HG03097 (cell line): ENCODE data around the gene GPD2.
"Not testable (repeated sequence)": the region's sequence is repeated elsewhere in the genome, so short reads cannot be mapped to it uniquely, and the experiment has no call there.

Experiments used
- ATAC-seq: cut with Tn5 transposase; IDR thresholded peaks from one replicate; pipeline ENCODE4 v1.9.1; 2021; ENCODE audit not compliant: unreplicated experiment, low FRiP score

Gene GPD2

DNA sequence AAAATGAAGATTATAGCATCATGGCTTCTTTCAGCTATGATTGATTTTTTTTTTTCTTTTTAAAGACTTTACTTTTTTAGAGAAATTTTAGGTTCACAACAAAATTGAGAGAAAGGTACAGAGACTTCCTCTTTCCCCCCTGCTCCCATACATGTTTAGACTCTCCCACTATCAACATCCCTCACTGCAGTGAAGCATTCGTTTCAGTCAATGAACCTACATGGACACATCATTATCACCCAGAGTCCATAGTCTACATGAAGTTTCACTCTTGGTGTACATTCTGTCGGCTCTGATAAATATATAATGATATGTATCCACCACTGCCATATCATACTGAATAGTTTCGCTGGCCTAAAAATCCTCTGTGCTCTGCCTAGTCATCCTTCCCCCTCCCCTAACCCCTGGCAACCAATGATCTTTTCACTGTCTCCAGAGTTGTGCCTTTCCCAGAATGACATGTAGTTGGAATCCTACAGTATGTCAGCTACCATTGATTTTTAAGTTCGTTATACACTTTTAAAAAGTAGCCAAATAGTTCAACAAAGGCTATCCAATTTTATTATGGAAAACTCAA, 86.8 kb downstream of the GPD2 start:
- ATAC-seq, result no peak

DNA sequence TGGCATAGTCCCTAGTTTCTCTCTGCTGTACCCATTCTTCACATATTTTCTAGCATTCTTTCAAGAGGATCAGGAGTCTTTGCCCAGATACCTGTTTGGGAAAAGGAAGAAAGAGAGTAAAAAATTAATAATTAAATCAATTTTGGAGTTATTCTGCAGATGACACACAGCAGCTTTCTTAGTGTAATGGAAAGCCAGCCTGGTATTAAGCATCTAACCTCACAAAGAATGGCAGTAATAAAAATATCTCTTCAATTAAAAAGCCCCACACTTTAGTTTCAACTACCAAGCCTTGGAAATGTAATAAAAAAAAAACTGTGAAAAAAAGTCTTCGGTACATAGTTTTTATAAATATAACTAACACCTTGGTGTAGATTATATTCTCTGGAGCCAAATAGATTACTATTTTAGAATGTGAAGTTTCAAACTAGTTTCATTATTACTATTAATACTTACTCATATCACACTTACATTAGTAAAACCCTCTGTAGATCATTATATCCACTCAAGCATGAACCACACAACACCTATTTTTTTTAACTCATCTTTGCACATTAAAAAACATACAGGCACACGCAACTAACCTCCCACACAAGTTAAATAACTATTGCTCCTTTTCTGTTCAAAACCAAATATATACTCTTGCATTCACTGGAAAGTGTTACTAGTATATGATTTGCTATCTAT, 90.9 kb downstream of the GPD2 start:
- ATAC-seq, result peak; percentile 94

DNA sequence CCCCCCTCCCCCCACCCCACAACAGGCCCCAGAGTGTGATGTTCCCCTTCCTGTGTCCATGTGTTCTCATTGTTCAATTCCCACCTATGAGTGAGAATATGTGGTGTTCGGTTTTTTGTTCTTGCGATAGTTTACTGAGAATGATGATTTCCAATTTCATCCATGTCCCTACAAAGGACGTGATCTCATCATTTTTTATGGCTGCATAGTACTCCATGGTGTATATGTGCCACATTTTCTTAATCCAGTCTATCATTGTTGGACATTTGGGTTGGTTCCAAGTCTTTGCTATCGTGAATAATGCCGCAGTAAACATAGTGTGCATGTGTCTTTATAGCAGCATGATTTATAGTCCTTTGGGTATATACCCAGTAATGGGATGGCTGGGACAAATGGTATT, 92.4 kb downstream of the GPD2 start:
- not testable (repeated sequence) for ATAC-seq

- ATAC-seq, result peak; percentile 55
Measured at GRCh38 chr2:156532989-156533388, 96.8 kb downstream of the GPD2 start.

- ATAC-seq, result no peak
Measured at GRCh38 chr2:156536534-156536933, 100.4 kb downstream of the GPD2 start.

DNA sequence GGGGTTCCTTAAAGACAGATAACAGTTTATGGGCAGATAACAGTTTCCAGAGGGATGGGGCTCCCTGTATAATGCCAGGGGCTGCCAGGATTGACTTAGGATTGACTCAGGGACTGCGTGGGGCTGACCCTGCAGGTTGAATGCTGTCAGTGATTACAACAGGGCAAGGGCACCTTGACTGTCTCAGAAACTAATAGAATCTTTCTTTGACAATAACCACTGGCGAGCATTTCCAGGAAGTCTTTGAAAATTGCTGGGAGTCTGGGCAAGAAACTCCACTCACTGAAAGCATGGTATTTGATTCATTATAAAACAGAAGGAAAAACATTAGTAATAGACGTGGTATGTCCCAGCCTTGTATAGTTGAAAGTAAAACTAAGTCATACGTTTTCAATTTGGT, 101.0 kb downstream of the GPD2 start:
- no peak for ATAC-seq

DNA sequence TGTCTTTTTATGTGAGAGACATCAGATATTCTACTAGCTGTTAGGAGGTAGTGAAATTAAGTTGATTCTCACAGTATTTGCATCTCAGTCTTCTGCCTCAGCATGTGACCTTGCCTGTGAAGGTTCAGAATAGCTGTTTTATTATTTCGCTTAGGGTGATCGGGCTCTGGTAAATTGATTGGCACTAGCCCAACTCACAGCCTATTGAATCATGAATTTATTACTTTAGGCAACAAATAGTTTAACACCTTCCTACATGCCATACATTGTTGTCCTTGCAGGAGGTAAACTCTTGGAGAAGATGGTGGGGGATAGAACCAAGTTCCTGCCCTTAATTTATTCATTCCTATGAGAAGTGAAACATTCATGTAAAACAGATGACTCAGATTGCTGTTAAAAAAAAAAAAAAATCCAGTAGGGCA, 101.9 kb downstream of the GPD2 start:
- peak; percentile 45 for ATAC-seq

GRCh38 chr2:156539086-156539860, 103.1 kb downstream of the GPD2 start:
- no peak for ATAC-seq

DNA sequence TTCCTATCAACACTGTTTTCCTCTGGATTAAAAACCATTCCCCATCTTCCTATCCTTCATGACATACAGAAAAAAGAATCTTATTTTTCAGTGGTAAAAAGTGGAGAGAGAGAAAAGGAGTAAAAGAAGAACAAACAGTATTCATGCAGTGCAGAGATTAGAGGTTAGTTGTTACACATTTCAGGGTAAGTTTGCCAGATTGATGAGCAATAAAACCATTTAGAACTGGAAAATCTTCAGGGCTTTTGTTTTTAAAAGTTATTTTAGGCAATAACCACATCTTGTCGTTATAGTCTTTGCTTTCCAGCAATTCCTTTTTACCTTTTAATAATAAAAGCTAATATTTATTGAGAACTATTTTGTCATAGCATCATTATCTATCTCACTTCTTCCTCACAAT, 104.5 kb downstream of the GPD2 start:
- no peak for ATAC-seq

GRCh38 chr2:156541229-156541628, 105.0 kb downstream of the GPD2 start:
- no peak for ATAC-seq

- ATAC-seq, result no peak
Measured at GRCh38 chr2:156541706-156542105, 105.5 kb downstream of the GPD2 start.

GRCh38 chr2:156548413-156548812, 112.2 kb downstream of the GPD2 start:
- no peak for ATAC-seq

DNA sequence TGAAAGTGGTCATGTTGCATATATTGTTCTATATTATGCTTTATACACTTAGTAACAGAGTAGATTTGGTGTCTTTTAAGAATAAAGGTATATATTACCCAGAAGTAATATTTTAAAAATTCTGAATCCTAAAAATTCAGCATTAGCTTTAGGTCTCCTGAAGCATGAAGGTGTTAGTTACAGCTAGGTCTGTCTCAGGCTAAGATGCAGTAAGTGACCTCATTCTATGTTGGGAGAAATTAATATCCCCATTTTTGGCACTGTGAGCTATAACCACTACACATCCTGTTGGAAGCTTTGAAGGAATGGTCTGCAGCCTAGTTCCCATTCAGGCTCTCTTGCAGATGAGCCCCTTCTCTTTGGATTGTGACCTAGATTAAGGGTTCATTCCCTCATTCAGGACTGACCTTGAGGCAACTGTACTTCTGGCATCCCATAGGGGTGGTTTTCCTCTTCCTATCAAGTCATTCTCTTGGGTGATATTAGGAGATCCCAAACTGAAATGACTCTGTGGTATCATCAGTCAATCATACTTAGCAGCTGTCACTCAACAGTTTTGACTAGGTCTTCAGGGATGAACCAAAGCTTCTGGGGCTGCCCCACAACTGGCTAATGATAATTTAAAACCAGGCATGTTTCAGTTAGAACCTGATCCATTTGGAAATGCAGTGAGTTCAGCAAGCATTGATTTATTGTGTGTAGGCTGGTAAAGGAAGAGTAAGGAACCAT, 117.7 kb downstream of the GPD2 start:
- no peak for ATAC-seq

DNA sequence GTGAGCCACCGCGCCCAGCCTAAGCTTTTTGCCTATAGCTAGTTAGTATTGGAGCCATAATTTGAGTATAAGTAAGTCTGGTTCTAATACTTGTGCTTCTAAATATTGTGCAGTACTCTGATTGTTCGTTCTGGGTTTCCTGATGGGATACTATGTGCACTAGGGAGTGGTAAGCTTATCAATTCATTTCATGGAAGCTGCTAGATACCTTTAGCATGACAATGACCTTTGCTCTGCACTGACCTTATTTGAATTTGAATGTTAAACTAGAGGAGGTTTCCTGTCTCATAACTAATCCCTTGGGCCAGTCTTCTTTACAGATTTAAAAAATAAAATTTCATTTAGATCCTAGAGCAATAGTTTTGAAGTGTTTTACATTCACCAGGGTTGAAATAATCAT, 125.1 kb downstream of the GPD2 start:
- ATAC-seq, result no peak

DNA sequence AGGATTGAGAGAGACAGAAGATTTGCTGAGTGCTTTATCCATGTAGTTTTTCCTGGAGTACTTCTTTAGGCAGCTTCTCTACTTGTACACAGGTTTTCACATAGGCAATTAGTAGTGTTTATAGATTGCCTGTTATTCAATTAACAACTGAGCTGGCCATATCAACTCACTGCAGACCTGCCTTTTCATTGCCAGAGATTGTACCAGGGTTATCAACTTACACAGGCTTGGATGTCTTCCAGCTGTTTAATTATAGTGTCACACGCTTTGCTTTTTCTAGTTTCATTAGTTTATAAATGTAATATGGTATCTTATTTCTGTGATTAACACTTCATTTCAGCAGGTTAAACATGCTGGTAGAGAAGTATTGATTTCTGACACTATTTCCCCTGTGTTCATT, 125.9 kb downstream of the GPD2 start:
- no peak for ATAC-seq

- no peak for ATAC-seq
Measured at GRCh38 chr2:156563994-156564753, 128.0 kb downstream of the GPD2 start.

- no peak for ATAC-seq
Measured at GRCh38 chr2:156565066-156565710, 129.0 kb downstream of the GPD2 start.

DNA sequence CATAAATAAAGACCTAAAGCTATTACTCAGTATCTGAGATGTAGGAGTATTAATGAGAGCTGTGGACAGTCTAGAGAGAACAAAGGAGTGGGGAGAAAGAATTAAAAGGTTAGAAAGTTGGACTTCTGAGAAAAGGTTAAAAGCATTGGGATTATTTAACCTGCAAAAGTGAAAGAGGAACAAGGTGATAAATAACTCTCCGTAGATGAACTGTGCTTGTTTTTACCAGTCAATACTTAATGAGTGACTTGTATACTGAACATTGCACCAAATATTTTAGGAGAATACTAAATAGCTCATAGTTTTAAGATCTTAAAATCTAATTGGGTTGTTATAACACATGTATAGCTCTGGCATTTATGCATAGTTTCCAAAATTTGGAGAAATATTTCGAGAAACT, 137.5 kb downstream of the GPD2 start:
- ATAC-seq, result no peak

DNA sequence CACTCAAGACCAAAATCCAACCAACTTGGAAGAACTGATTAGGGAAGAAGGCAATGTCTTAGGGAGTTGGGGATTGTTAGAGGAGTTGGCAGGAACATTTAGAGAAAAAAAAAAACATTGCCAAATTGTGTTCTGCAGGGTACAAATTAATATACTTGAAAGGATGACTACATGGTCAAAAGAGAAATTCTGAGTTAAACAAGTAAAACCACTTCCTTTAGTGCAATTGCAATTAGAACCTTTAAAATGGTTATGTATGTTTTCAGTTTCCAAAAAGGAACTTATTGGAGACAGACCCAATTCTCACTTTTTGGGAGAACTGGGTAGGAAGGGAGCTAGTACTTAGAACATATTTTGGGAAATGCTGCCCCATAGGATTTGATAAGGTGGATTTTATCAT, 137.9 kb downstream of the GPD2 start:
- ATAC-seq, result no peak

GRCh38 chr2:156576005-156576404, 139.8 kb downstream of the GPD2 start:
- no peak for ATAC-seq
